Activated CD8-positive, alpha-beta memory T cell treated with anti-CD3 and anti-CD28 coated beads, Interleukin-2, amount 10 ng/mL, durations not matched to agents 7 days and 5 days (primary cell): ENCODE data around the gene AAK1. TPM values are rescaled to one million over a fixed set of nuclear protein-coding genes. Genes with fewer than 3 reads are reported as not detected.
A peak's percentile ranks its signal among the peaks of the same experiment; 100 is the strongest.

Experiments used
- ATAC-seq: fragments of 150-1000 bp; cut with Tn5 transposase; one replicate; pipeline ENCODE4 v1.10.0; 2021; ENCODE audit warnings: moderate library complexity
- CTCF ChIA-PET: fragments of 350-600 bp; sonication (Branson Sonifier 250); formaldehyde crosslinking; loops from one replicate; lab custom pipeline; 2021; ENCODE audit warnings: antibody characterized with exemption; lab: Charles Lee
- DNase-seq: peaks from one replicate; pipeline ENCODE4 v3.0.0-alpha.2; 2020
- H3K27ac Mint-ChIP-seq: one replicate; pipeline ENCODE4 v1.8.0; 2021; ENCODE audit warnings: mild to moderate bottlenecking, mixed read lengths
- H3K27me3 Mint-ChIP-seq: one replicate; pipeline ENCODE4 v1.8.0; 2021; ENCODE audit warnings: mixed read lengths
- H3K36me3 Mint-ChIP-seq: one replicate; pipeline ENCODE4 v1.8.0; 2021; ENCODE audit warnings: mild to moderate bottlenecking, mixed read lengths
- H3K4me1 Mint-ChIP-seq: one replicate; pipeline ENCODE4 v1.8.0; 2021; ENCODE audit warnings: mixed read lengths
- H3K4me3 Mint-ChIP-seq: one replicate; pipeline ENCODE4 v1.8.0; 2021; ENCODE audit warnings: mild to moderate bottlenecking, moderate library complexity, mixed read lengths
- H3K9me3 Mint-ChIP-seq: one replicate; pipeline ENCODE4 v1.8.0; 2022; ENCODE audit warnings: low read depth, mixed read lengths
- total RNA-seq, 2 experiments: library from RNA; stranded (reverse); gene quantifications; one replicate each; pipeline ENCODE4 v1.2.3, GENCODE V29; 2021

Gene AAK1
- total RNA-seq, 2 experiments from 2014 or later: 94.0 to 99.5 TPM

GRCh38 chr2:69646714-69647113, 3.2 kb upstream of the AAK1 start:
- H3K27ac Mint-ChIP-seq: peak overlapping the region; percentile 95
- H3K36me3 Mint-ChIP-seq: peaks cover 16% of the 10 kb centered on the region
- no peaks in the 10 kb centered on the region for H3K9me3 Mint-ChIP-seq
- H3K27me3 Mint-ChIP-seq: no peaks in the 10 kb centered on the region
- CTCF ChIA-PET: interaction anchor here (0.6 to 3.8 kb wide), 10 partner anchors 20 to 210 kb away, joined by 3 to 18 read pairs (median 4); partner anchors contain the start of gene NFU1
- H3K4me3 Mint-ChIP-seq: peak overlapping the region; percentile 11
- H3K4me1 Mint-ChIP-seq: peaks cover 57% of the 10 kb centered on the region
- DNase-seq: peak; percentile 61
- ATAC-seq: no peak

- H3K9me3 Mint-ChIP-seq: no peaks in the 10 kb centered on the region
- peaks cover 20% of the 10 kb centered on the region for H3K36me3 Mint-ChIP-seq
- H3K27ac Mint-ChIP-seq: peak overlapping the region; percentile 95
- H3K4me3 Mint-ChIP-seq: peak overlapping the region; percentile 84
- DNase-seq: no peak
- no peak for ATAC-seq
- CTCF ChIA-PET: interaction anchor here (1.1 to 3.8 kb wide), 14 partner anchors 12 to 208 kb away, joined by 3 to 18 read pairs (median 5); partner anchors contain the start of gene NFU1
- peaks cover 57% of the 10 kb centered on the region for H3K4me1 Mint-ChIP-seq
- H3K27me3 Mint-ChIP-seq: no peaks in the 10 kb centered on the region
Measured at GRCh38 chr2:69645921-69646320, 2.4 kb upstream of the AAK1 start.

GRCh38 chr2:69645031-69645431, 1.5 kb upstream of the AAK1 start:
- peak; percentile 67 for DNase-seq
- peaks cover 57% of the 10 kb centered on the region for H3K4me1 Mint-ChIP-seq
- CTCF ChIA-PET: interaction anchor here (1.0 to 3.8 kb wide), 11 partner anchors 11 to 207 kb away, joined by 3 to 18 read pairs (median 5); partner anchors contain the start of gene NFU1
- H3K27me3 Mint-ChIP-seq: no peaks in the 10 kb centered on the region
- ATAC-seq: peak; percentile 18
- peak overlapping the region; percentile 95 for H3K27ac Mint-ChIP-seq
- no peaks in the 10 kb centered on the region for H3K9me3 Mint-ChIP-seq
- H3K4me3 Mint-ChIP-seq: peak overlapping the region; percentile 84
- H3K36me3 Mint-ChIP-seq: peaks cover 27% of the 10 kb centered on the region

- CTCF ChIA-PET: interaction anchor here (0.7 to 3.8 kb wide), 12 partner anchors 10 to 83 kb away, joined by 3 to 18 read pairs (median 5); no protein-coding TSS in a partner anchor
- H3K36me3 Mint-ChIP-seq: peaks cover 31% of the 10 kb centered on the region
Measured at GRCh38 chr2:69644506-69644979, 1.0 kb upstream of the AAK1 start.

GRCh38 chr2:69642709-69643601, 584 bp downstream of the AAK1 start:
- peaks cover 68% of the 10 kb centered on the region for H3K4me1 Mint-ChIP-seq
- H3K27me3 Mint-ChIP-seq: no peaks in the 10 kb centered on the region
- DNase-seq (peak; percentile 70), ATAC-seq (peak; percentile 14)
- CTCF ChIA-PET: interaction anchor here (0.7 to 2.2 kb wide), 6 partner anchors 10 to 58 kb away, joined by 3 to 8 read pairs (median 4); no protein-coding TSS in a partner anchor
- H3K4me3 Mint-ChIP-seq: peak overlapping the region; percentile 84
- peak overlapping the region; percentile 95 for H3K27ac Mint-ChIP-seq
- no peaks in the 10 kb centered on the region for H3K9me3 Mint-ChIP-seq
- peaks cover 44% of the 10 kb centered on the region for H3K36me3 Mint-ChIP-seq

More at GRCh38 chr2:69644506-69644979, 1.0 kb upstream of the AAK1 start:
- Mint-ChIP-seq H3K9me3 (no peaks in the 10 kb centered on the region), H3K4me1 (peaks cover 59% of the 10 kb centered on the region), H3K4me3 (peak overlapping the region; percentile 84), H3K27me3 (no peaks in the 10 kb centered on the region), H3K27ac (peak overlapping the region; percentile 95)
- ATAC-seq (no peak), DNase-seq (no peak)

- Mint-ChIP-seq H3K4me1 (peaks cover 70% of the 10 kb centered on the region), H3K4me3 (peak overlapping the region; percentile 84), H3K9me3 (no peaks in the 10 kb centered on the region), H3K36me3 (peaks cover 51% of the 10 kb centered on the region), H3K27ac (peak overlapping the region; percentile 93), H3K27me3 (no peaks in the 10 kb centered on the region)
- no peak for ATAC-seq
- DNase-seq: no peak
- CTCF ChIA-PET: interaction anchor here (0.5 to 2.2 kb wide), 6 partner anchors 9 to 1117 kb away, joined by 3 to 5 read pairs (median 3); no protein-coding TSS in a partner anchor
Measured at GRCh38 chr2:69641887-69642708, 1.4 kb downstream of the AAK1 start.

- no peaks in the 10 kb centered on the region for H3K27me3 Mint-ChIP-seq
- H3K9me3 Mint-ChIP-seq: no peaks in the 10 kb centered on the region
- CTCF ChIA-PET: interaction anchor here (0.5 to 2.2 kb wide), 7 partner anchors 13 to 1116 kb away, joined by 3 to 5 read pairs (median 3); no protein-coding TSS in a partner anchor
- ATAC-seq: no peak
- H3K36me3 Mint-ChIP-seq: peaks cover 48% of the 10 kb centered on the region
- peaks cover 66% of the 10 kb centered on the region for H3K4me1 Mint-ChIP-seq
- no peak for DNase-seq
- H3K4me3 Mint-ChIP-seq: peak overlapping the region; percentile 84
- peak overlapping the region; percentile 93 for H3K27ac Mint-ChIP-seq
Measured at GRCh38 chr2:69641471-69641870, 2.1 kb downstream of the AAK1 start.

- Mint-ChIP-seq H3K36me3 (peaks cover 53% of the 10 kb centered on the region), H3K4me1 (peaks cover 58% of the 10 kb centered on the region), H3K27ac (no peak overlapping the region), H3K9me3 (no peaks in the 10 kb centered on the region), H3K27me3 (no peaks in the 10 kb centered on the region), H3K4me3 (peak overlapping the region; percentile 22)
- DNase-seq (no peak), ATAC-seq (no peak)
- CTCF ChIA-PET: interaction anchor here (0.7 to 3.0 kb wide), 5 partner anchors 9 to 74 kb away, joined by 3 to 13 read pairs (median 3); no protein-coding TSS in a partner anchor
Measured at GRCh38 chr2:69639266-69639665, 4.3 kb downstream of the AAK1 start.

- Mint-ChIP-seq H3K27me3 (no peaks in the 10 kb centered on the region), H3K27ac (no peak overlapping the region), H3K9me3 (no peaks in the 10 kb centered on the region), H3K4me3 (no peak overlapping the region), H3K4me1 (peaks cover 60% of the 10 kb centered on the region), H3K36me3 (peaks cover 55% of the 10 kb centered on the region)
- CTCF ChIA-PET: interaction anchor here (0.7 to 3.0 kb wide), 4 partner anchors 10 to 74 kb away, joined by 3 to 13 read pairs (median 8); no protein-coding TSS in a partner anchor
- ATAC-seq (no peak), DNase-seq (no peak)
Measured at GRCh38 chr2:69638630-69639029, 4.9 kb downstream of the AAK1 start.

- CTCF ChIA-PET: interaction anchor here (1.1 to 3.0 kb wide), 3 partner anchors 10 to 73 kb away, joined by 3 to 13 read pairs (median 12); no protein-coding TSS in a partner anchor
- no peaks in the 10 kb centered on the region for H3K27me3 Mint-ChIP-seq
- H3K9me3 Mint-ChIP-seq: no peaks in the 10 kb centered on the region
- H3K4me1 Mint-ChIP-seq: peaks cover 60% of the 10 kb centered on the region
- H3K27ac Mint-ChIP-seq: no peak overlapping the region
- peaks cover 55% of the 10 kb centered on the region for H3K36me3 Mint-ChIP-seq
- ATAC-seq (no peak), DNase-seq (no peak)
- H3K4me3 Mint-ChIP-seq: no peak overlapping the region
Measured at GRCh38 chr2:69637923-69638322, 5.6 kb downstream of the AAK1 start.

- CTCF ChIA-PET: interaction anchor here (1.0 to 1.5 kb wide), 3 partner anchors 8 to 79 kb away, joined by 3 to 5 read pairs (median 5); no protein-coding TSS in a partner anchor
- Mint-ChIP-seq H3K36me3 (peaks cover 49% of the 10 kb centered on the region), H3K9me3 (no peaks in the 10 kb centered on the region), H3K27me3 (no peaks in the 10 kb centered on the region), H3K27ac (no peak overlapping the region), H3K4me3 (no peak overlapping the region), H3K4me1 (peaks cover 63% of the 10 kb centered on the region)
- DNase-seq (no peak), ATAC-seq (no peak)
Measured at GRCh38 chr2:69636395-69636794, 7.1 kb downstream of the AAK1 start.

GRCh38 chr2:69635432-69635831, 8.1 kb downstream of the AAK1 start:
- CTCF ChIA-PET: interaction anchor here (1.0 to 1.9 kb wide), 2 partner anchors 18 to 79 kb away, joined by 3 to 5 read pairs; no protein-coding TSS in a partner anchor
- no peak for ATAC-seq
- Mint-ChIP-seq H3K4me1 (peaks cover 63% of the 10 kb centered on the region), H3K27me3 (no peaks in the 10 kb centered on the region), H3K27ac (no peak overlapping the region), H3K36me3 (peaks cover 46% of the 10 kb centered on the region), H3K9me3 (no peaks in the 10 kb centered on the region), H3K4me3 (no peak overlapping the region)
- no peak for DNase-seq
